SIG-M5 treated with dmso at 0.1 percent for 504 hours (cell line): ENCODE data around the gene FAM13A.

Experiments
- DNase-seq: peaks from one replicate; lab custom pipeline; 2025; ENCODE audit not compliant: unreplicated experiment; lab: John Stamatoyannopoulos, UW

Gene FAM13A

GRCh38 chr4:88754796-88755195 is 302.2 kb downstream of the FAM13A start:
- no peak for DNase-seq

- no peak for DNase-seq
These were observed 303.1 kb downstream of the FAM13A start for GRCh38 chr4:88753658-88754571.

- no peak for DNase-seq
These were observed 304.2 kb downstream of the FAM13A start for GRCh38 chr4:88752754-88753153.

GRCh38 chr4:88752076-88752463 is 304.9 kb downstream of the FAM13A start:
- no peak for DNase-seq

- no peak for DNase-seq
These were observed 305.5 kb downstream of the FAM13A start for GRCh38 chr4:88751258-88752075.

- no peak for DNase-seq
These were observed 306.6 kb downstream of the FAM13A start for GRCh38 chr4:88750369-88750768.

- no peak for DNase-seq
These were observed 309.6 kb downstream of the FAM13A start for GRCh38 chr4:88747351-88747750.

- DNase-seq: no peak
These were observed 310.8 kb downstream of the FAM13A start for GRCh38 chr4:88746206-88746605.

- no peak for DNase-seq
These were observed 311.3 kb downstream of the FAM13A start for GRCh38 chr4:88745581-88746163.

- no peak for DNase-seq
These were observed 311.8 kb downstream of the FAM13A start for GRCh38 chr4:88745175-88745574.

- DNase-seq: no peak
These were observed 312.4 kb downstream of the FAM13A start for GRCh38 chr4:88744609-88745008.

- no peak for DNase-seq
These were observed 313.3 kb downstream of the FAM13A start for GRCh38 chr4:88743696-88744095.

GRCh38 chr4:88742561-88742960 is 314.4 kb downstream of the FAM13A start:
- no peak for DNase-seq

GRCh38 chr4:88738180-88738579 is 318.8 kb downstream of the FAM13A start:
- no peak for DNase-seq

GRCh38 chr4:88737307-88737941 is 319.6 kb downstream of the FAM13A start:
- DNase-seq: no peak

- DNase-seq: no peak
These were observed 320.7 kb downstream of the FAM13A start for GRCh38 chr4:88736264-88736663.

- no peak for DNase-seq
These were observed 321.4 kb downstream of the FAM13A start for GRCh38 chr4:88735564-88735963.

GRCh38 chr4:88734403-88734949 is 322.5 kb downstream of the FAM13A start:
- no peak for DNase-seq

GRCh38 chr4:88732714-88733368 is 324.1 kb downstream of the FAM13A start:
- DNase-seq: no peak

- no peak for DNase-seq
These were observed 325.6 kb downstream of the FAM13A start for GRCh38 chr4:88731381-88731780.
